RWPE1 (cell line): ENCODE results near the gene LTC4S.

Source experiments
- CTCF ChIA-PET: fragments of 350-600 bp; sonication (Branson Sonifier 250); formaldehyde crosslinking; extraction: SDS; loops from one replicate; lab custom pipeline; 2021; lab: Yijun Ruan, JAX
- POLR2A ChIA-PET: fragments of 400-600 bp; formaldehyde crosslinking; extraction: SDS; loops from one replicate; lab custom pipeline; 2020; ENCODE audit warnings: antibody characterized with exemption; ENCODE audit not compliant: low non-redundant PET; lab: Yijun Ruan, JAX
- DNase-seq: peaks from one replicate; pipeline ENCODE4 v3.0.0; 2012; ENCODE audit warnings: low spot score
- H3K27ac ChIP-seq: fragments of 450-650 bp; 2 replicates; pipeline ENCODE4 v1.5.1; 2017
- TF ChIP-seq, protein P1 (sequence below): fragments of 450-650 bp; conservative IDR thresholded peaks from 2 replicates; pipeline ENCODE4 v1.5.1; 2017; ENCODE audit warnings: low read depth, mild to moderate bottlenecking

Gene LTC4S

DNA sequence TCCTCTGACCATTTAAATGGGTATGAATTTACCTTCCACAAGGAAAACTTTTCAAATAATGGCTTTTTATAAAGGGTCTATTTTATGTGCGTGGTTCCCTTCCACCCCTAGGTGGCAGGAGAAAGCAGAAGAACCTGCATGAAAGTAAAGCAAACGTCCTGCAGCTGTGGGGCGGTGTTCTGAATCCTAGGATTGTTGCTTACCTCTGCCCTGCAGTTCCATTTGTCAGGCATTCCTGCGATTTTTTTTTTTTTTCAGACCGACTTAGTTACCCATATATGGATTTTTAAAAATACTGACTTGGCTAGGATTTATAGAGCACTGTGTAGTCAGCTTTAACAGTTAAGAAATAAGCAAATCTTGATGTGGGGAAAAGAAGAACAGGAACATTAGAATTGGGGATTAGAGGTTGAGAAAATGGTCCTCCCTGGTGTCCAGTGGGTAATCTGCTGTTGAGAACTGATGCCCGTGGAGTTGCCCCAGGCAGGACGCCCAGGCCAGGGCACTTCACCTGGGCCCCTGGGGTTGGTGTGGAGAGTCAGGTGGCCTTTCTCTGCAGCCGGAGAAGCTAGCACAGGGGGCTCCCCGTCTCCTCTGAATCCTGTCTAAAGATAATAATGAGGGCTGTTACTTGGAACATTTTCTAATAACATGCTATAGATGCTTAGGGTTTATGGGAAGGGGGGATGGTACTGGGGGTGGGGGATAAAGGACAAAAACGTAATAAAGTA lies 30.4 kb upstream of the LTC4S start:
- ChIA-PET CTCF (interaction anchor here (0.6 to 2.8 kb wide), 27 partner anchors 8 to 1273 kb away, joined by 3 to 39 read pairs (median 4); partner anchors contain the start of gene LTC4S), POLR2A (interaction anchor here (0.7 to 1.1 kb wide), 3 partner anchors 30 to 213 kb away, joined by 3 to 4 read pairs (median 3); partner anchors contain the start of gene LTC4S)
- peak overlapping the region; percentile 82 for H3K27ac ChIP-seq
- DNase-seq, result peak; percentile 90
- TF ChIP-seq, protein P1, sequence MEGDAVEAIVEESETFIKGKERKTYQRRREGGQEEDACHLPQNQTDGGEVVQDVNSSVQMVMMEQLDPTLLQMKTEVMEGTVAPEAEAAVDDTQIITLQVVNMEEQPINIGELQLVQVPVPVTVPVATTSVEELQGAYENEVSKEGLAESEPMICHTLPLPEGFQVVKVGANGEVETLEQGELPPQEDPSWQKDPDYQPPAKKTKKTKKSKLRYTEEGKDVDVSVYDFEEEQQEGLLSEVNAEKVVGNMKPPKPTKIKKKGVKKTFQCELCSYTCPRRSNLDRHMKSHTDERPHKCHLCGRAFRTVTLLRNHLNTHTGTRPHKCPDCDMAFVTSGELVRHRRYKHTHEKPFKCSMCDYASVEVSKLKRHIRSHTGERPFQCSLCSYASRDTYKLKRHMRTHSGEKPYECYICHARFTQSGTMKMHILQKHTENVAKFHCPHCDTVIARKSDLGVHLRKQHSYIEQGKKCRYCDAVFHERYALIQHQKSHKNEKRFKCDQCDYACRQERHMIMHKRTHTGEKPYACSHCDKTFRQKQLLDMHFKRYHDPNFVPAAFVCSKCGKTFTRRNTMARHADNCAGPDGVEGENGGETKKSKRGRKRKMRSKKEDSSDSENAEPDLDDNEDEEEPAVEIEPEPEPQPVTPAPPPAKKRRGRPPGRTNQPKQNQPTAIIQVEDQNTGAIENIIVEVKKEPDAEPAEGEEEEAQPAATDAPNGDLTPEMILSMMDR, result peak; percentile 98

DNA sequence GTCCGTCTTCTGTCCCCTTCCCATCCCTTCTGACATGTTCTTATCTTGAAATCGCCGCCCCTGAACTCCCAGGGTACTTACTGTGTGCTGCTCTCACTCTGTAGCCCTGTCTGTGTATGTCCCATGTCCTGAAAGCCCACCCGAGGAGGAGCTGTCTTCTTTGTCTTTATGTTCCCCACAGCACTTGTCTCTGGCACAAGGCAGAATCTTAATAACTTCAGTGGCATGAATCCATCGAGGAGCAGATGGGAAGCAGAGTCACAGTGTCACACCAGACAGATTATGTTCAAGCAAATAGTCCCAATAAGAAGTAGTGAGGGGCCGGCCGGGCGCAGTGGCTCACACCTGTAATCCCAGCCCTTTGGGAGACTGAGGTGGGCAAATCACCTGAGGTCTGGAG lies 29.7 kb upstream of the LTC4S start:
- no peak for DNase-seq
- ChIA-PET CTCF (interaction anchor here (0.6 to 2.8 kb wide), 10 partner anchors 8 to 1273 kb away, joined by 3 to 39 read pairs (median 4); partner anchors contain the start of gene LTC4S), POLR2A (no interaction called here)
- peak overlapping the region; percentile 82 for H3K27ac ChIP-seq
- TF ChIP-seq, protein P1, result no peak

DNA sequence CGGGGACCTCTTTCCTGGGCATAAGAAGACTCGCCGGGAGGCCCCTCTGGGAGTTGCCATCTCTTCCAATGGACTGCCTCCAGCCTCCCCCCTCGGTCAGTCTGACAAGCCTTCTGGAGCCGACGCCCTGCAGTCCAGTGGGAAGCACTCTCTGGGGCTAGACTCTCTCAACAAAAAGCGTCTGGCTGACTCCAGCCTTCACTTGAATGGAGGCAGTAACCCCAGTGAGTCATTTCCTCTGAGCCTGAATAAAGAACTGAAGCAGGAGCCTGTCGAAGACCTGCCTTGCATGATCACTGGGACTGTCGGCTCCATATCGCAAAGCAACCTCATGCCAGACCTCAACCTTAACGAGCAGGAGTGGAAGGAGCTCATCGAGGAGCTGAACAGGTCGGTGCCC lies 28.4 kb upstream of the LTC4S start:
- peak; percentile 73 for DNase-seq
- peak overlapping the region; percentile 82 for H3K27ac ChIP-seq
- POLR2A ChIA-PET, result no interaction called here
- CTCF ChIA-PET, result no interaction called here
- TF ChIP-seq, protein P1, result no peak

DNA sequence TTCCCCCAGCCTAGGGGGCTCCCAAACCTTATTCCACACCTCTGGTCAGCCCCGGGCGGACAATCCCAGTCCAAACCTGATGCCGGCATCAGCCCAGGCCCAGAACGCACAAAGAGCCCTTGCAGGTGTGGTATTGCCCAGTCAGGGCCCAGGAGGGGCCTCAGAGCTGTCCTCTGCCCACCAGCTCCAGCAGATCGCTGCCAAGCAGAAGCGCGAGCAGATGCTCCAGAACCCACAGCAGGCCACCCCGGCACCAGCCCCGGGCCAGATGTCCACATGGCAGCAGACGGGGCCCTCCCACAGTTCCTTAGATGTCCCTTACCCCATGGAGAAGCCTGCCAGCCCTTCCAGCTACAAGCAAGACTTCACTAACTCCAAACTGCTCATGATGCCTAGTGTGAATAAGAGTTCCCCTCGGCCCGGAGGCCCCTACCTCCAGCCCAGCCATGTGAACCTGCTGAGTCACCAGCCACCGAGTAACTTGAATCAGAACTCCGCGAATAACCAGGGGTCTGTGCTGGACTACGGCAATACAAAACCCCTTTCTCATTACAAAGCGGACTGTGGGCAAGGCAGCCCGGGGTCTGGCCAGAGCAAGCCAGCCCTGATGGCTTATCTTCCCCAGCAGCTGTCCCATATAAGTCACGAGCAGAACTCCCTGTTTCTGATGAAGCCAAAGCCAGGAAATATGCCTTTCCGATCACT lies 27.6 kb upstream of the LTC4S start:
- peak overlapping the region; percentile 82 for H3K27ac ChIP-seq
- TF ChIP-seq, protein P1, result no peak
- POLR2A ChIA-PET, result no interaction called here
- DNase-seq, result no peak
- CTCF ChIA-PET, result no interaction called here

DNA sequence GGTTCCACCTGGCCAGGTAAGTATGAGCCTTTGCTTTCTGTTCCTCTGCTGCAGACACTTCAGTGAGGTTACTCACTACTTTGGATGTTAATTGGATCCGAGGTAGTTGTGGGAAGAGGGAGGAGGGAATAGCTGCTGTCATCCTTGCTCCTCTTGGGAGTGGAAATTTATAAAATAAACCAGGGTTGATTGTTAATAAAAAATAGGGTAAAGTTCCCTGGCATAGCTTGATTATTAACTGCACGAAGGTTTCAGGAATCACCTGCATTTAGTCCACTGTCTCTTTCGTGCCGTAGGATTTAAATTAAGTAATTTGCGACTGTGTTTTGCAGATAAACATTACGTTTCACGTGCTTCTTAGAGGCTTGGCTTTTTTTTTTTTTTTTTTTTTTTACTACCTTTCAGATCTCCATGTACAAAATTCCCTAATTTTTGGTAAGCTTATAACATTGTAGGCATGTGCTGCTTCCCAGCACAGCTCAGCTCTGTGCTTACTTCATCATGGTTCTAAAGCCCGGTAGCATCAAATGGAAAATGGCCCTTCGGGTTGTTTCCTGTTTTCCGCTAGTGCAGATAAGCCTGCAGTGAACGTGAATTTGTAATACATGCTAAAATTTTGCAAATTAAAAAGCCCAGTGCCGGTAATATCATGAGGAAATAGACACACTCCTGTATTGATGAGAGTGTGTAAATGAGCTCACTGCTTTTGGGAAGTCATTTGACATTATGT lies 26.9 kb upstream of the LTC4S start:
- H3K27ac ChIP-seq, result peak overlapping the region; percentile 82
- POLR2A ChIA-PET, result no interaction called here
- CTCF ChIA-PET, result interaction anchor here (0.5 to 1.0 kb wide), 2 partner anchors 47 to 175 kb away, joined by 3 to 5 read pairs; no protein-coding TSS in a partner anchor
- DNase-seq, result no peak
- TF ChIP-seq, protein P1, result no peak
